H1 (cell line): ENCODE data around the gene SHISA9. TPM values are rescaled to one million over a fixed set of nuclear protein-coding genes. Genes with fewer than 3 reads are reported as not detected.

ENCODE experiments used
- CTCF ChIA-PET: fragments of 300-600 bp; sonication (Branson Sonifier 250); formaldehyde crosslinking; loops from one replicate; lab custom pipeline; 2021; ENCODE audit not compliant: partially characterized antibody; lab: Charles Lee
- POLR2A ChIA-PET: fragments of 300-600 bp; sonication (Branson Sonifier 250); formaldehyde crosslinking; loops from one replicate; lab custom pipeline; 2021; ENCODE audit warnings: inconsistent platforms; ENCODE audit not compliant: partially characterized antibody; lab: Charles Lee
- DNase-seq, 2 experiments: peaks; one replicate each; pipeline versions ENCODE4 v3.0.0 to v3.0.0-alpha.2; 2010 to 2022; ENCODE audit warnings: low spot score in 2 of 2, low read depth in 1 of 2, mixed read lengths in 1 of 2
- FAIRE-seq: peaks from 2 replicates; lab custom pipeline; 2011; peaks lifted over from hg19 to GRCh38; lab: Jason Lieb, UNC
- H2AFZ ChIP-seq: 2 replicates; pipeline ENCODE4 v1.8.1; 2012; ENCODE audit warnings: low read length, inconsistent platforms
- H2AK5ac ChIP-seq: 2 replicates; pipeline ENCODE4 v1.6.1; 2013; ENCODE audit warnings: low read depth, low read length
- H2BK120ac ChIP-seq: replicated peaks from 2 replicates; pipeline ENCODE3; 2013; ENCODE audit warnings: low read depth, low read length, inconsistent platforms
- H2BK12ac ChIP-seq: 2 replicates; pipeline ENCODE4 v1.6.1; 2013; ENCODE audit warnings: low read depth, low read length
- H2BK15ac ChIP-seq: 2 replicates; pipeline ENCODE4 v1.6.1; 2013; ENCODE audit warnings: low read length
- H2BK20ac ChIP-seq: 2 replicates; pipeline ENCODE4 v1.6.1; 2013; ENCODE audit warnings: low read length
- H2BK5ac ChIP-seq: 2 replicates; pipeline ENCODE4 v1.6.1; 2013; ENCODE audit warnings: low read depth, low read length
- H3K14ac ChIP-seq: 2 replicates; pipeline ENCODE4 v1.6.1; 2013; ENCODE audit warnings: inconsistent platforms; ENCODE audit not compliant: insufficient read length
- H3K18ac ChIP-seq: 2 replicates; pipeline ENCODE4 v1.6.1; 2013; ENCODE audit warnings: low read length; ENCODE audit errors: extremely low read depth
- H3K23ac ChIP-seq: 2 replicates; pipeline ENCODE4 v1.6.1; 2013; ENCODE audit warnings: inconsistent platforms; ENCODE audit not compliant: insufficient read length
- H3K23me2 ChIP-seq: 2 replicates; pipeline ENCODE4 v1.6.1; 2013; ENCODE audit warnings: low read depth, low read length
- H3K27ac ChIP-seq: 2 replicates; pipeline ENCODE4 v1.6.1; 2011; ENCODE audit warnings: low read depth, low read length, inconsistent platforms
- H3K27me3 ChIP-seq, 4 experiments: replicated peaks in 1 of 4; 1 replicate in 1 of 4; 2 replicates in 3 of 4; pipeline versions ENCODE4 v1.6.1 to v1.8.1; 2011 to 2013; ENCODE audit warnings: low read length in 3 of 4, mild to moderate bottlenecking in 3 of 4, inconsistent platforms in 2 of 4, mixed read lengths in 2 of 4, moderate library complexity in 1 of 4; ENCODE audit not compliant: control insufficient read depth in 3 of 4, insufficient read depth in 3 of 4; ENCODE audit errors: extremely low read depth in 1 of 4
- H3K36me3 ChIP-seq, 4 experiments: 2 replicates each; pipeline versions ENCODE4 v1.6.1 to v1.8.1; 2011 to 2013; ENCODE audit warnings: mild to moderate bottlenecking in 4 of 4, low read length in 3 of 4, moderate library complexity in 2 of 4, control low read depth in 1 of 4, inconsistent platforms in 1 of 4; ENCODE audit not compliant: insufficient read depth in 4 of 4, control insufficient read depth in 2 of 4
- H3K4ac ChIP-seq: replicated peaks from 2 replicates; pipeline ENCODE3; 2013; ENCODE audit warnings: low read length, low read depth, mixed read lengths, inconsistent platforms; ENCODE audit not compliant: insufficient read length
- H3K4me1 ChIP-seq, 4 experiments: replicated peaks in 1 of 4; 1 replicate in 1 of 4; 2 replicates in 3 of 4; pipeline versions ENCODE4 v1.6.1 to v1.8.1; 2011 to 2013; ENCODE audit warnings: low read length in 3 of 4, inconsistent platforms in 2 of 4, mixed read lengths in 1 of 4; ENCODE audit not compliant: insufficient read depth in 4 of 4, control insufficient read depth in 3 of 4
- H3K4me2 ChIP-seq, 2 experiments: 2 replicates each; pipeline versions ENCODE4 v1.6.1 to v1.8.1; 2011 to 2013; ENCODE audit warnings: low read depth in 2 of 2, low read length in 2 of 2, control low read depth in 1 of 2, inconsistent platforms in 1 of 2, mild to moderate bottlenecking in 1 of 2; ENCODE audit not compliant: insufficient read depth in 1 of 2
- H3K4me3 ChIP-seq, 4 experiments: fragments of 200-600, 300-600 bp in 1 of 4; sonication (generic), shearing (Covaris generic), sonication (Bioruptor Twin) in 1 of 4; 2 replicates each; pipeline versions ENCODE4 v1.5.1 to v1.8.1; 2011 to 2016; ENCODE audit warnings: low read length in 4 of 4, low read depth in 3 of 4, control low read depth in 2 of 4, inconsistent platforms in 2 of 4, mild to moderate bottlenecking in 2 of 4, mixed read lengths in 1 of 4, moderate library complexity in 1 of 4; ENCODE audit not compliant: insufficient read depth in 2 of 4; ENCODE audit errors: extremely low read depth in 1 of 4
- H3K56ac ChIP-seq: replicated peaks from 2 replicates; pipeline ENCODE3; 2013; ENCODE audit warnings: low read depth, mild to moderate bottlenecking, mixed read lengths, low read length, inconsistent platforms; ENCODE audit not compliant: insufficient read length
- H3K79me1 ChIP-seq: 2 replicates; pipeline ENCODE4 v1.6.1; 2013; ENCODE audit warnings: low read depth, low read length, control low read depth
- H3K79me2 ChIP-seq, 2 experiments: 2 replicates each; pipeline versions ENCODE4 v1.6.1 to v1.8.1; 2012 to 2013; ENCODE audit warnings: low read length in 2 of 2, mild to moderate bottlenecking in 2 of 2, inconsistent platforms in 1 of 2; ENCODE audit not compliant: insufficient read depth in 2 of 2, control insufficient read depth in 1 of 2
- H3K9ac ChIP-seq, 4 experiments: replicated peaks in 1 of 4; 1 replicate in 1 of 4; 2 replicates in 3 of 4; pipeline versions ENCODE4 v1.6.1 to v1.8.1; 2011 to 2013; ENCODE audit warnings: low read depth in 3 of 4, low read length in 3 of 4, control low read depth in 2 of 4, mild to moderate bottlenecking in 2 of 4, moderate library complexity in 2 of 4, inconsistent platforms in 1 of 4; ENCODE audit errors: extremely low read depth in 1 of 4
- H3K9me3 ChIP-seq, 2 experiments: 2 replicates each; pipeline versions ENCODE4 v1.6.1 to v1.8.1; 2012 to 2013; ENCODE audit warnings: mild to moderate bottlenecking in 2 of 2, moderate library complexity in 2 of 2, control low read depth in 1 of 2, inconsistent platforms in 1 of 2, low read depth in 1 of 2, low read length in 1 of 2, mixed read lengths in 1 of 2; ENCODE audit not compliant: insufficient read depth in 2 of 2
- H4K20me1 ChIP-seq, 2 experiments: replicated peaks in 1 of 2; 2 replicates each; pipeline versions ENCODE3 to v1.8.1; 2011 to 2013; ENCODE audit warnings: inconsistent platforms in 2 of 2, low read length in 2 of 2, mild to moderate bottlenecking in 1 of 2; ENCODE audit not compliant: insufficient read depth in 2 of 2, control insufficient read depth in 1 of 2
- H4K5ac ChIP-seq: 2 replicates; pipeline ENCODE4 v1.6.1; 2013; ENCODE audit warnings: low read length, low read depth, mixed read lengths, inconsistent platforms; ENCODE audit not compliant: insufficient read length
- H4K8ac ChIP-seq: 2 replicates; pipeline ENCODE4 v1.8.0; 2013; ENCODE audit warnings: mild to moderate bottlenecking, moderate library complexity, low read length, inconsistent platforms; ENCODE audit not compliant: insufficient read depth; ENCODE audit errors: extremely low read depth
- H4K91ac ChIP-seq: replicated peaks from 2 replicates; pipeline ENCODE3; 2013; ENCODE audit warnings: low read length, mixed read lengths, inconsistent platforms; ENCODE audit not compliant: insufficient read length
- BACH1 ChIP-seq: IDR thresholded peaks from 2 replicates; pipeline ENCODE4 v1.6.1; 2012; ENCODE audit warnings: low read length, improper control_type of control experiment
- CEBPB ChIP-seq: IDR thresholded peaks from 2 replicates; pipeline ENCODE4 v1.6.1; 2012; ENCODE audit warnings: low read depth, low read length
- EGR1 ChIP-seq: IDR thresholded peaks from 2 replicates; pipeline ENCODE4 v1.6.1; 2011; ENCODE audit warnings: low read depth, low read length, borderline replicate concordance
- GTF2F1 ChIP-seq: IDR thresholded peaks from 2 replicates; pipeline ENCODE4 v1.6.1; 2012; ENCODE audit warnings: low read depth, low read length, improper control_type of control experiment, borderline replicate concordance
- KDM1A ChIP-seq: fragments of 200-600, 300-600 bp; sonication (generic); IDR thresholded peaks from 2 replicates; pipeline ENCODE4 v1.7.1; 2016; ENCODE audit warnings: mild to moderate bottlenecking, low read length, borderline replicate concordance
- KDM4A ChIP-seq: IDR thresholded peaks from one replicate; pipeline ENCODE4 v1.7.1; 2012; ENCODE audit warnings: low read depth, mild to moderate bottlenecking, moderate library complexity, low read length, inconsistent platforms; ENCODE audit not compliant: severe bottlenecking
- KDM5A ChIP-seq: fragments of 200-600 bp; IDR thresholded peaks from 2 replicates; pipeline ENCODE4 v1.7.1; 2012; ENCODE audit warnings: mild to moderate bottlenecking, low read length, inconsistent platforms, mixed read lengths
- MAFK ChIP-seq: IDR thresholded peaks from 2 replicates; pipeline ENCODE4 v1.6.1; 2012; ENCODE audit warnings: low read depth, mild to moderate bottlenecking, improper control_type of control experiment, low read length
- PHF8 ChIP-seq: fragments of 200-600 bp; sonication (generic); conservative IDR thresholded peaks from 2 replicates; pipeline ENCODE4 v1.7.1; 2012; ENCODE audit warnings: low read depth, mild to moderate bottlenecking, inconsistent platforms, low read length, moderate library complexity
- POLR2AphosphoS5 ChIP-seq: IDR thresholded peaks from 2 replicates; pipeline ENCODE4 v1.6.1; 2011; ENCODE audit warnings: low read depth, low read length
- RFX5 ChIP-seq: IDR thresholded peaks from 2 replicates; pipeline ENCODE4 v1.6.1; 2011; ENCODE audit warnings: low read depth, low read length, improper control_type of control experiment, borderline replicate concordance
- SP1 ChIP-seq: IDR thresholded peaks from 2 replicates; pipeline ENCODE4 v1.6.1; 2011; ENCODE audit warnings: low read depth, low read length
- TAF7 ChIP-seq: optimal IDR thresholded peaks from 2 replicates; pipeline ENCODE3; 2011; ENCODE audit warnings: low read depth, mild to moderate bottlenecking, inconsistent platforms, low read length, moderate library complexity, borderline replicate concordance
- TCF12 ChIP-seq: IDR thresholded peaks from 2 replicates; pipeline ENCODE4 v1.6.1; 2011; ENCODE audit warnings: low read depth, mild to moderate bottlenecking, low read length
- WGBS, 2 experiments: shearing (Covaris generic) in 1 of 2; methylation state at CpG; one replicate each; pipeline versions ENCODE4 v1.1.6 to v1.1.7; 2013 to 2015; ENCODE audit warnings: low lambda C conversion rate in 2 of 2, mixed read lengths in 2 of 2, inconsistent platforms in 1 of 2, low coverage in 1 of 2, missing lambda C conversion rate in 1 of 2; ENCODE audit not compliant: insufficient replicate concordance in 2 of 2, insufficient coverage in 1 of 2, insufficient read length in 1 of 2; ENCODE audit errors: extremely low coverage in 1 of 2, missing lambda C conversion rate in 1 of 2; 5-methylcytosine and 5-hydroxymethylcytosine counted together
- polyA plus RNA-seq, 7 experiments: library from polyadenylated mRNA; depleted of rRNA in 3 of 7; stranded (reverse) in 5 of 7; unstranded in 2 of 7; fragments of >200 nt in 5 of 7; fragments of 200-250 nt in 2 of 7; gene quantifications; 1 replicate in 5 of 7; 2 replicates in 1 of 7; 4 replicates in 1 of 7; pipeline versions ENCODE4 v1.2.1 to v1.2.3, GENCODE V29; 2011 to 2013; ENCODE audit warnings: missing spikeins in 2 of 7, mixed read lengths in 2 of 7
- total RNA-seq: library from RNA; stranded (reverse); fragmentation: NEBNext Ultra II Directional; extraction: Animal tissue kit (Norgen Biotek cat#: 25700); gene quantifications from 2 replicates; pipeline ENCODE4 v1.2.1, GENCODE V29; 2021
- TF ChIP-seq, protein P1 (sequence below): IDR thresholded peaks from 2 replicates; pipeline ENCODE4 v1.6.1; 2011; ENCODE audit warnings: low read length, improper control_type of control experiment

SHISA9 gene
- total and polyA plus RNA-seq, 2 of the 8 experiments (the other 6 are each of a cell fraction or from before 2014, with no cell fraction given) = 25.6 to 39.8 TPM

DNA sequence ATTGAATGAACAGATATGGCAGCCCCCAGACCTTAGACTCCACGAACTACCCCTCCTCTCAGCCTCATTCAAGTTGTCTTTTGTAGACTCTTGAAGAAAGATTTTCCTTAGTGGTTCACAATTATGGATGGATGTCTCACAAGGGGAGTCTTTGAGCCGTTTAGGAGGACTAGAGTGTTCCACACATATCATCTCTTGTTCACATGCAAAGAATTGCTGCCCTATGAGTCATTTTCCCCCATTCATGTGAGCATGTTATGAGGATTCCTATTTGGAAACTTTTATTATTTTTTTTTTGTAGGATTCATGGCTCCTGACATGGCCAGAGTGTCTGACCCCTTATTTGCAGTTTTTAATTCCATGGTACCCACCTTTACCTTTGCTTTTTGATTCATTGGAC lies 237.1 kb downstream of the SHISA9 start:
- POLR2A ChIA-PET = no interaction called here
- TF ChIP-seq KDM4A (no peak), TCF12 (no peak), EGR1 (no peak), POLR2AphosphoS5 (no peak), TAF7 (no peak), KDM5A (no peak), RFX5 (no peak), SP1 (no peak), GTF2F1 (no peak), PHF8 (no peak), BACH1 (no peak), KDM1A (no peak), MAFK (no peak), CEBPB (no peak)
- TF ChIP-seq, protein P1, sequence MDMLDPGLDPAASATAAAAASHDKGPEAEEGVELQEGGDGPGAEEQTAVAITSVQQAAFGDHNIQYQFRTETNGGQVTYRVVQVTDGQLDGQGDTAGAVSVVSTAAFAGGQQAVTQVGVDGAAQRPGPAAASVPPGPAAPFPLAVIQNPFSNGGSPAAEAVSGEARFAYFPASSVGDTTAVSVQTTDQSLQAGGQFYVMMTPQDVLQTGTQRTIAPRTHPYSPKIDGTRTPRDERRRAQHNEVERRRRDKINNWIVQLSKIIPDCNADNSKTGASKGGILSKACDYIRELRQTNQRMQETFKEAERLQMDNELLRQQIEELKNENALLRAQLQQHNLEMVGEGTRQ = no peak

More for the DNA sequence above, 237.1 kb downstream of the SHISA9 start:
- H3K4ac ChIP-seq = no peak overlapping the region
- H2AK5ac ChIP-seq = no peak overlapping the region
- no peak overlapping the region for H2BK5ac ChIP-seq
- WGBS, 2 experiments = 85% methylated on average over 2 of the region's 2 CpGs; no CpG with 5 or more reads in 1 of the 2 experiments
- 0 out of 4 replicates have a peak, but pooled peaks cover 0 to 4% of the 10 kb centered on the region in 2 experiments for H3K79me2 ChIP-seq
- H3K23ac ChIP-seq = no peak overlapping the region
- H3K27ac ChIP-seq = no peak overlapping the region
- H3K4me3 ChIP-seq = no peak overlapping the region
- H3K56ac ChIP-seq = no peak overlapping the region
- no peak overlapping the region for H2BK20ac ChIP-seq
- no peak overlapping the region for H3K9ac ChIP-seq
- no peak overlapping the region for H3K4me2 ChIP-seq
- FAIRE-seq (no peak), DNase-seq (no peak)
- H3K14ac ChIP-seq = no peak overlapping the region
- H3K36me3 ChIP-seq = no peaks in the 10 kb centered on the region
- H3K23me2 ChIP-seq = no peaks in the 10 kb centered on the region
- H2BK120ac ChIP-seq = no peak overlapping the region
- no peak overlapping the region for H4K5ac ChIP-seq
- no peaks in the 10 kb centered on the region for H3K27me3 ChIP-seq
- H2BK15ac ChIP-seq = no peak overlapping the region
- no peak overlapping the region for H4K8ac ChIP-seq
- H4K20me1 ChIP-seq = no peaks in the 10 kb centered on the region
- H2BK12ac ChIP-seq = no peak overlapping the region
- H4K91ac ChIP-seq = no peak overlapping the region
- H3K79me1 ChIP-seq = peaks cover 2% of the 10 kb centered on the region; the same call in 1 of the 2 replicates
- no peak overlapping the region for H2AFZ ChIP-seq
- no peaks in the 10 kb centered on the region for H3K4me1 ChIP-seq
- H3K9me3 ChIP-seq = no peaks in the 10 kb centered on the region; a peak in 1 of 4 replicates
- CTCF ChIA-PET = no interaction called here
- no peak overlapping the region for H3K18ac ChIP-seq
